HG03139 (cell line): ENCODE results near the gene CRYGN.

ENCODE experiments used
- ATAC-seq: cut with Tn5 transposase; IDR thresholded peaks from one replicate; pipeline ENCODE4 v1.9.1; 2021; ENCODE audit not compliant: unreplicated experiment

CRYGN gene

GRCh38 chr7:151408839-151409666, 30.9 kb downstream of the CRYGN start:
- ATAC-seq, result peak; percentile 55

- ATAC-seq, result no peak
Measured at GRCh38 chr7:151408498-151408838, 31.5 kb downstream of the CRYGN start.

- no peak for ATAC-seq
Measured at GRCh38 chr7:151406886-151407583, 32.9 kb downstream of the CRYGN start.

- no peak for ATAC-seq
Measured at GRCh38 chr7:151406051-151406875, 33.7 kb downstream of the CRYGN start.

GRCh38 chr7:151405588-151405987, 34.4 kb downstream of the CRYGN start:
- ATAC-seq, result no peak

GRCh38 chr7:151405056-151405455, 34.9 kb downstream of the CRYGN start:
- no peak for ATAC-seq

- no peak for ATAC-seq
Measured at GRCh38 chr7:151404216-151405011, 35.5 kb downstream of the CRYGN start.

- no peak for ATAC-seq
Measured at GRCh38 chr7:151403764-151404163, 36.2 kb downstream of the CRYGN start.

- ATAC-seq, result no peak
Measured at GRCh38 chr7:151402029-151402835, 37.7 kb downstream of the CRYGN start.

GRCh38 chr7:151400626-151401315, 39.2 kb downstream of the CRYGN start:
- ATAC-seq, result no peak

- no peak for ATAC-seq
Measured at GRCh38 chr7:151399906-151400305, 40.0 kb downstream of the CRYGN start.

GRCh38 chr7:151399305-151399601, 40.7 kb downstream of the CRYGN start:
- no peak for ATAC-seq

- no peak for ATAC-seq
Measured at GRCh38 chr7:151398446-151399304, 41.3 kb downstream of the CRYGN start.

- ATAC-seq, result no peak
Measured at GRCh38 chr7:151397026-151397425, 42.9 kb downstream of the CRYGN start.

GRCh38 chr7:151396328-151396970, 43.5 kb downstream of the CRYGN start:
- ATAC-seq, result no peak

GRCh38 chr7:151395036-151395367, 44.9 kb downstream of the CRYGN start:
- no peak for ATAC-seq

GRCh38 chr7:151394076-151395035, 45.6 kb downstream of the CRYGN start:
- ATAC-seq, result no peak
